ENCODE results near the gene TPPP2. TPM values are rescaled to one million over a fixed set of nuclear protein-coding genes. Genes with fewer than 3 reads are reported as not detected.

Gene TPPP2
- total and polyA plus RNA-seq, 2 of the 4 experiments (the other 2 are of a cell fraction), result not detected

DNA sequence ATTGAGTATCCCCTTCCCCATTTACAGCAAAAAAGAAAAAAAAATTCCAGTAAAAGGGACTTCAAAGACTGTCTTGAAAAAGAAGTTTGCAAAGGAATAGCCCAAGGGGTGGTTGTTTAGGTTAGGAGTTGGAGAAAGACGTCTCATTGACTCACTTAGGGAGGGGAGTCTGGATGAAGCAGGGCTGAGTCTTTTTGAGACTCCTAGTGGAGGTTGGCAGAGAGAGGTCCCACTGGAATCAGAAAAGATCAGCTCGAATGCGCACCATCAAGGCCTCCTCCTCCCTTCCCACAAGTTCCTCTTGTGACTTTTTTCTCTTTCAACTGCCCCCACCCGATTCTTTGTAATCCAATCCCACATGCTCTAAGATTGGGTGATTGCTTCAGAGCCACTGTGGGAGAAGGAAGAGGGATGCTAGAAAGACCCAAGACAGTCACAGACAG, 42.0 kb downstream of the TPPP2 start:
- in situ Hi-C loops (cut with MboI; ENCODE audit: low sequenced_read_pairs) (no loop called here), dilution Hi-C loops (cut with HindIII; ENCODE audit: low sequenced_read_pairs, unreplicated experiment) (no loop called here), intact Hi-C loops (cut with micrococcal nuclease) (no loop called here)
- ChIA-PET CTCF (interaction anchor here (1.0 to 2.8 kb wide), 6 partner anchors 11 to 57 kb away, joined by 3 to 18 read pairs (median 4); no protein-coding TSS in a partner anchor), POLR2A (ENCODE audit: unreplicated experiment) (interaction anchor here (0.6 to 1.0 kb wide), 3 partner anchors 12 to 29 kb away, joined by 3 to 8 read pairs (median 5); partner anchors contain the start of gene TMEM253)
- peaks cover 22% of the 10 kb centered on the region for H3K4me1 ChIP-seq (ENCODE audit: control insufficient read depth, insufficient read depth, low read length)
- no peak overlapping the region for H2AFZ ChIP-seq (replicated peaks; ENCODE audit: low read length, poor library complexity)
- peak overlapping the region; percentile 82 for H3K23ac ChIP-seq (ENCODE audit: low read depth, low read length)
- peak overlapping the region; percentile 28; the same call in 1 of the 2 replicates for H4K5ac ChIP-seq (ENCODE audit: low read depth, low read length)
- H3K56ac ChIP-seq (ENCODE audit: extremely low read depth, insufficient read depth, low read length), result peak overlapping the region; percentile 81
- TF ChIP-seq FOS (IDR thresholded peaks at IDR 0.05; ENCODE audit: low read depth, low read length), result peak; percentile 42; the same call in 1 of the 2 replicates
- no peak for TF ChIP-seq MXI1 (IDR thresholded peaks at IDR 0.05; ENCODE audit: borderline replicate concordance, low read depth, low read length)
- TF ChIP-seq, protein P1, sequence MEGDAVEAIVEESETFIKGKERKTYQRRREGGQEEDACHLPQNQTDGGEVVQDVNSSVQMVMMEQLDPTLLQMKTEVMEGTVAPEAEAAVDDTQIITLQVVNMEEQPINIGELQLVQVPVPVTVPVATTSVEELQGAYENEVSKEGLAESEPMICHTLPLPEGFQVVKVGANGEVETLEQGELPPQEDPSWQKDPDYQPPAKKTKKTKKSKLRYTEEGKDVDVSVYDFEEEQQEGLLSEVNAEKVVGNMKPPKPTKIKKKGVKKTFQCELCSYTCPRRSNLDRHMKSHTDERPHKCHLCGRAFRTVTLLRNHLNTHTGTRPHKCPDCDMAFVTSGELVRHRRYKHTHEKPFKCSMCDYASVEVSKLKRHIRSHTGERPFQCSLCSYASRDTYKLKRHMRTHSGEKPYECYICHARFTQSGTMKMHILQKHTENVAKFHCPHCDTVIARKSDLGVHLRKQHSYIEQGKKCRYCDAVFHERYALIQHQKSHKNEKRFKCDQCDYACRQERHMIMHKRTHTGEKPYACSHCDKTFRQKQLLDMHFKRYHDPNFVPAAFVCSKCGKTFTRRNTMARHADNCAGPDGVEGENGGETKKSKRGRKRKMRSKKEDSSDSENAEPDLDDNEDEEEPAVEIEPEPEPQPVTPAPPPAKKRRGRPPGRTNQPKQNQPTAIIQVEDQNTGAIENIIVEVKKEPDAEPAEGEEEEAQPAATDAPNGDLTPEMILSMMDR (conservative IDR thresholded peaks at IDR 0.05; ENCODE audit: low read depth, low read length), result peak; percentile 31; the same call in 1 of the 2 replicates
- peak; percentile 80 for TF ChIP-seq CEBPB (IDR thresholded peaks at IDR 0.05; ENCODE audit: low read depth, low read length)
- H2BK20ac ChIP-seq (ENCODE audit: low read depth, low read length), result peak overlapping the region; percentile 2; the same call in 1 of the 2 replicates
- DNase-seq (peak; percentile 81), ATAC-seq (ENCODE audit: low read depth) (peak; percentile 33)
- no peaks in the 10 kb centered on the region for H3K27me3 ChIP-seq (ENCODE audit: control insufficient read depth, insufficient read depth, low read length)
- WGBS, 2 experiments (ENCODE audit: extremely low coverage in 2 of 2, insufficient read length in 1 of 2), result no CpG with 5 or more reads among the region's 4 CpGs
- peaks cover 10% of the 10 kb centered on the region for H4K20me1 ChIP-seq (ENCODE audit: insufficient read depth, low read length)
- no peaks in the 10 kb centered on the region for H3K9me3 ChIP-seq (ENCODE audit: control insufficient read depth, insufficient read depth, low read length)
- H3K79me1 ChIP-seq (ENCODE audit: low read depth in 1 of 2, low read length in 2 of 2), result peaks cover 23 to 61% of the 10 kb centered on the region in 2 experiments
- peak overlapping the region; percentile 70 for H2BK120ac ChIP-seq (ENCODE audit: low read depth, low read length)
- H3K14ac ChIP-seq (replicated peaks; ENCODE audit: low read depth, low read length), result peak overlapping the region; percentile 77
- peak overlapping the region; percentile 81 for H3K4ac ChIP-seq (ENCODE audit: low read depth, low read length)
- peak overlapping the region; percentile 22; the same call in 1 of the 2 replicates for H3K18ac ChIP-seq (ENCODE audit: low read depth, low read length)
- H3K9me1 ChIP-seq (ENCODE audit: insufficient read depth, low read length), result peaks cover 10% of the 10 kb centered on the region
- no TSS peak for BruUV-seq (replicated peaks)
- H3K4me3 ChIP-seq (ENCODE audit: insufficient read depth, low read depth, low read length), result peak overlapping the region; percentile 46
- peaks cover 39% of the 10 kb centered on the region for H3K36me3 ChIP-seq (ENCODE audit: control insufficient read depth, insufficient read depth, low read length)
- H2AK5ac ChIP-seq (ENCODE audit: low read depth, low read length), result 0 out of 2 replicates have a peak overlapping the region, but pooled peaks have one; percentile 63
- peak overlapping the region; percentile 66 for H3K9ac ChIP-seq (ENCODE audit: low read depth, low read length)
- peak overlapping the region; percentile 53; the same call in 1 of the 2 replicates for H4K91ac ChIP-seq (ENCODE audit: insufficient read depth, low read depth, low read length)
- peak overlapping the region in 1 of 2 experiments; percentile 58; a peak in 3 of 4 replicates for H4K8ac ChIP-seq (ENCODE audit: low read depth in 2 of 2, low read length in 2 of 2)
- peak overlapping the region; percentile 93 for H3K4me2 ChIP-seq (ENCODE audit: low read depth, low read length)
- H2BK5ac ChIP-seq (ENCODE audit: low read depth, low read length, poor library complexity, severe bottlenecking), result peak overlapping the region; percentile 97
- peak overlapping the region; percentile 96; the same call in 1 of the 2 replicates for H3K27ac ChIP-seq (ENCODE audit: insufficient read depth, low read length)
- 0 out of 3 replicates have a peak overlapping the region, but pooled peaks have one; percentile 40 for H2BK15ac ChIP-seq (ENCODE audit: low read depth, low read length)
- H2AK9ac ChIP-seq (replicated peaks; ENCODE audit: low read depth, low read length, poor library complexity), result no peak overlapping the region

All from IMR-90 (cell line).